Measurements from ENCODE around the gene TICAM1. TPM values are rescaled to one million over a fixed set of nuclear protein-coding genes. Genes with fewer than 3 reads are reported as not detected.

Gene TICAM1
- total RNA-seq, 1 experiment from 2014 or later, result 6.5 TPM

DNA sequence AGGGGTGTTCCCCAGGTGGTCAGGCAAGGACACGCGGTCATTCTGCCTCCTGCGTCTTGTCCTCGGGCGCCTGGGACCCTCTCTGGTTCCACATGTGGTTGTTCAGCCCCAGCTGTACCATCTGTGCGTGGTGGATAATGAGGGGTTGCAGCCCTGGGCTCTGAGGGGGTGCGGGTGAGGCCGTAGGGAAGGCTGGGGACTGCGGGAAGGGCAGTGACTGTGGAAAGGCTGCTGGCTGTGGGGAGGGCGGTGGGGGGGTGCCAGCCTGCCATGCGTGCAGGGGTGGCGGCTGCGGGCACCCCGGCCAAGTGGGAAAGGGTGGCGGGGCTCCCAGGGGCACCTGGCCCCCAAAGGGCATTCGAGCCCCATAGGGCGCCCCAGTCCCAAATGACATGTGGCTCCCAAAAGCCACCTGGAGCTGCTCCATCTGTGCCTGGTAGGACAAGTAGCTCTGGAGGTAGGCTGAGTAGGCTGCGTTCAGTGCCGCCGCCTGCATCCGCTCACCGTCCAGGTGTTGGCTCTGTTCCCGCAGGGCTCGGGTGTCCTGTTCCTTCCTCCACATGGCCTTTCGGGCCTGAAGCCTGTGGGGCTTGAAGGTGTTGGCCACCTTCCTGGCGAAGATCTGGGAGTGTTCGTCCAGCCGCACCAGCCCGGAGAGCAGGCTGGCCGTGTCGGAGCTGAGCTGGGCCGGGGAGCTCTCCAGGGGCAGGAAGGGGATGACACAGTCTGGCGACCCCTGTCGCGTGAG, 15.1 kb downstream of the TICAM1 start:
- peak overlapping the region; percentile 57 for H2AFZ ChIP-seq (ENCODE audit: low read length)
- BruUV-seq (replicated peaks), result no TSS peak
- POLR2A ChIA-PET (ENCODE audit: unreplicated experiment), result interaction anchor here (0.6 kb wide), 1 partner anchor 16 kb away, joined by 11 read pairs; no protein-coding TSS in a partner anchor
- TF ChIP-seq, protein P1, sequence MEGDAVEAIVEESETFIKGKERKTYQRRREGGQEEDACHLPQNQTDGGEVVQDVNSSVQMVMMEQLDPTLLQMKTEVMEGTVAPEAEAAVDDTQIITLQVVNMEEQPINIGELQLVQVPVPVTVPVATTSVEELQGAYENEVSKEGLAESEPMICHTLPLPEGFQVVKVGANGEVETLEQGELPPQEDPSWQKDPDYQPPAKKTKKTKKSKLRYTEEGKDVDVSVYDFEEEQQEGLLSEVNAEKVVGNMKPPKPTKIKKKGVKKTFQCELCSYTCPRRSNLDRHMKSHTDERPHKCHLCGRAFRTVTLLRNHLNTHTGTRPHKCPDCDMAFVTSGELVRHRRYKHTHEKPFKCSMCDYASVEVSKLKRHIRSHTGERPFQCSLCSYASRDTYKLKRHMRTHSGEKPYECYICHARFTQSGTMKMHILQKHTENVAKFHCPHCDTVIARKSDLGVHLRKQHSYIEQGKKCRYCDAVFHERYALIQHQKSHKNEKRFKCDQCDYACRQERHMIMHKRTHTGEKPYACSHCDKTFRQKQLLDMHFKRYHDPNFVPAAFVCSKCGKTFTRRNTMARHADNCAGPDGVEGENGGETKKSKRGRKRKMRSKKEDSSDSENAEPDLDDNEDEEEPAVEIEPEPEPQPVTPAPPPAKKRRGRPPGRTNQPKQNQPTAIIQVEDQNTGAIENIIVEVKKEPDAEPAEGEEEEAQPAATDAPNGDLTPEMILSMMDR (conservative IDR thresholded peaks at IDR 0.05; ENCODE audit: low read depth, low read length), result no peak
- H3K36me3 ChIP-seq (ENCODE audit: low read depth, low read length), result peaks cover 27% of the 10 kb centered on the region
- no peaks in the 10 kb centered on the region for H3K9me2 ChIP-seq (replicated peaks; ENCODE audit: low read length)
- no peak overlapping the region for H3K4me2 ChIP-seq (ENCODE audit: low read length)
- H4K20me1 ChIP-seq (ENCODE audit: low read length), result no peaks in the 10 kb centered on the region
- no peak overlapping the region for H3K4me3 ChIP-seq (ENCODE audit: low read length)
- intact Hi-C loops (cut with micrococcal nuclease), result no loop called here
- ATAC-seq (no peak), DNase-seq (no peak)
- peaks cover 16% of the 10 kb centered on the region for H3K4me1 ChIP-seq (ENCODE audit: insufficient read depth, low read length)
- H3K9me3 ChIP-seq (ENCODE audit: low read length), result no peaks in the 10 kb centered on the region
- H3K27ac ChIP-seq (ENCODE audit: low read length), result peak overlapping the region; percentile 15; the same call in 1 of the 2 replicates
- peaks cover 3% of the 10 kb centered on the region for H3F3A ChIP-seq (ENCODE audit: low read length, unreplicated experiment)
- H3K79me2 ChIP-seq (ENCODE audit: low read length), result no peaks in the 10 kb centered on the region
- peak overlapping the region; percentile 24 for H3K9ac ChIP-seq (ENCODE audit: low read length)
- CTCF ChIA-PET, result no interaction called here
- no peaks in the 10 kb centered on the region for H3K27me3 ChIP-seq (ENCODE audit: low read length)

DNA sequence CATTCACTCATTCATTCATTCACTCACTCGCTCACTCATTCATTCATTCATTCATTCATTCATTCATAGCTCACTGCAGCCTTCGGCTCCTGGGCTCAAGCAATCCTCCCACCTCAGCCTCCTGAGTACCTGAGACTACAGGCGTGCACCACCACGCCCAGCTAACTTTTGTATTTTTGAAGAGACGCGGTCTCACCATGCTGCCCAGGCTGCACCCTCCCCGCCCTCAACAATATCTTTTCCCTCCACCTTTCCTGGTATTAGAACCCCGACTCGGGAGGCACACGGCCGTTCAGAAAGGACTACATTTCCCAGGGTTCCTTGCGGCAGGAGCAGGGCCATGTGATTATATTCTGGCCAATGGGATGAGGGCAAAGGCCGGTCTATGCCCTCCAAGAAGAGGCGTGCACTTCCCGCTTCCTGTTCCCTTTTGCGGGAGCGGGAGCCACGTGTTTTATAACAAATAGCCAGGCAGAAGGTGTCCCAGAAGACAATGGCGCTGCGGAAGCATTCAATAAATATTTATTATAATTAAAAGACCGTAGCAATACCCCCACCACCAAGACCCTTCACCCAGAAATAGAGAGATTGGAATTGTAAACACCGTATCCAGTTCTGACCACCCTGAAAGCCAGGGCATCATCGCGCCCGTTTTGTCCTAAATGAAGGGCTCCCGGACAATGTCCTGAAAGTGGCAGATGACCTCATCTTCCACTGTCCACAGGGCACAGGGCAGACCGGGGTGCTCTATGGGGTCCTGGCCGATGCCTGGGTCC, 15.9 kb downstream of the TICAM1 start:
- peak overlapping the region; percentile 57 for H3K4me2 ChIP-seq (ENCODE audit: low read length)

More for the DNA sequence above, 15.9 kb downstream of the TICAM1 start:
- H3K4me3 ChIP-seq (ENCODE audit: low read length), result peak overlapping the region; percentile 21; the same call in 1 of the 2 replicates
- H3F3A ChIP-seq (ENCODE audit: low read length, unreplicated experiment), result peaks cover 3% of the 10 kb centered on the region
- POLR2A ChIA-PET (ENCODE audit: unreplicated experiment), result no interaction called here
- H2AFZ ChIP-seq (ENCODE audit: low read length), result peak overlapping the region; percentile 57
- peaks cover 27% of the 10 kb centered on the region for H3K36me3 ChIP-seq (ENCODE audit: low read depth, low read length)
- H3K27me3 ChIP-seq (ENCODE audit: low read length), result no peaks in the 10 kb centered on the region
- H3K9me3 ChIP-seq (ENCODE audit: low read length), result no peaks in the 10 kb centered on the region
- no TSS peak for BruUV-seq (replicated peaks)
- no peak for TF ChIP-seq EZH2phosphoT487 (IDR thresholded peaks at IDR 0.05; ENCODE audit: borderline replicate concordance, low read length)
- TF ChIP-seq, protein P1 (conservative IDR thresholded peaks at IDR 0.05; ENCODE audit: low read depth, low read length), result no peak
- no peak for TF ChIP-seq EZH2 (IDR thresholded peaks at IDR 0.05; ENCODE audit: low read length, unreplicated experiment)
- H3K4me1 ChIP-seq (ENCODE audit: insufficient read depth, low read length), result peaks cover 16% of the 10 kb centered on the region
- H3K9me2 ChIP-seq (replicated peaks; ENCODE audit: low read length), result no peaks in the 10 kb centered on the region
- peak overlapping the region; percentile 24 for H3K9ac ChIP-seq (ENCODE audit: low read length)
- DNase-seq, result peak; percentile 93
- H3K27ac ChIP-seq (ENCODE audit: low read length), result peak overlapping the region; percentile 15; the same call in 1 of the 2 replicates
- H4K20me1 ChIP-seq (ENCODE audit: low read length), result no peaks in the 10 kb centered on the region
- no peaks in the 10 kb centered on the region for H3K79me2 ChIP-seq (ENCODE audit: low read length)
- intact Hi-C loops (cut with micrococcal nuclease), result no loop called here
- ATAC-seq, result peak; percentile 59
- CTCF ChIA-PET, result no interaction called here

Measured in PC-3 (cell line).